ENCODE results near the gene EGFR. TPM values are rescaled to one million over a fixed set of nuclear protein-coding genes. Genes with fewer than 3 reads are reported as not detected.

EGFR gene
- total RNA-seq, 1 donor from 2014 or later = 5.0 TPM

GRCh38 chr7:55013851-55014250 is 5.0 kb upstream of the EGFR start:
- no peak for TF ChIP-seq CTCF (IDR thresholded peaks at IDR 0.05; ENCODE audit: unreplicated experiment)
- Mint-ChIP-seq H3K4me1 (ENCODE audit: unreplicated experiment) (no peaks in the 10 kb centered on the region), H3K27ac (ENCODE audit: unreplicated experiment) (no peak overlapping the region), H3K9me3 (ENCODE audit: unreplicated experiment) (no peaks in the 10 kb centered on the region), H3K4me3 (ENCODE audit: unreplicated experiment) (no peak overlapping the region), H3K36me3 (ENCODE audit: low read depth, unreplicated experiment) (no peaks in the 10 kb centered on the region), H3K27me3 (ENCODE audit: unreplicated experiment) (peaks cover 12% of the 10 kb centered on the region)
- no peak for DNase-seq (ENCODE audit: low spot score)

- Mint-ChIP-seq H3K4me3 (ENCODE audit: unreplicated experiment) (no peak overlapping the region), H3K9me3 (ENCODE audit: unreplicated experiment) (no peaks in the 10 kb centered on the region), H3K27ac (ENCODE audit: unreplicated experiment) (no peak overlapping the region), H3K36me3 (ENCODE audit: low read depth, unreplicated experiment) (no peaks in the 10 kb centered on the region), H3K4me1 (ENCODE audit: unreplicated experiment) (peaks cover 2% of the 10 kb centered on the region), H3K27me3 (ENCODE audit: unreplicated experiment) (peaks cover 16% of the 10 kb centered on the region)
- TF ChIP-seq CTCF (IDR thresholded peaks at IDR 0.05; ENCODE audit: unreplicated experiment) = no peak
- no peak for DNase-seq (ENCODE audit: low spot score)
These were observed 2.6 kb upstream of the EGFR start for GRCh38 chr7:55016061-55016745.

- Mint-ChIP-seq H3K9me3 (ENCODE audit: unreplicated experiment) (no peaks in the 10 kb centered on the region), H3K27ac (ENCODE audit: unreplicated experiment) (no peak overlapping the region), H3K27me3 (ENCODE audit: unreplicated experiment) (peaks cover 17% of the 10 kb centered on the region), H3K36me3 (ENCODE audit: low read depth, unreplicated experiment) (no peaks in the 10 kb centered on the region), H3K4me3 (ENCODE audit: unreplicated experiment) (no peak overlapping the region), H3K4me1 (ENCODE audit: unreplicated experiment) (peaks cover 2% of the 10 kb centered on the region)
- no peak for DNase-seq (ENCODE audit: low spot score)
- no peak for TF ChIP-seq CTCF (IDR thresholded peaks at IDR 0.05; ENCODE audit: unreplicated experiment)
These were observed 2.1 kb upstream of the EGFR start for GRCh38 chr7:55016746-55017090.

GRCh38 chr7:55017841-55018240 is 976 bp upstream of the EGFR start:
- DNase-seq (ENCODE audit: low spot score) = no peak
- Mint-ChIP-seq H3K27ac (ENCODE audit: unreplicated experiment) (no peak overlapping the region), H3K27me3 (ENCODE audit: unreplicated experiment) (peaks cover 18% of the 10 kb centered on the region), H3K4me1 (ENCODE audit: unreplicated experiment) (peaks cover 2% of the 10 kb centered on the region), H3K4me3 (ENCODE audit: unreplicated experiment) (peak overlapping the region; percentile 78), H3K36me3 (ENCODE audit: low read depth, unreplicated experiment) (no peaks in the 10 kb centered on the region), H3K9me3 (ENCODE audit: unreplicated experiment) (no peaks in the 10 kb centered on the region)
- TF ChIP-seq CTCF (IDR thresholded peaks at IDR 0.05; ENCODE audit: unreplicated experiment) = no peak

- no peaks in the 10 kb centered on the region for H3K36me3 Mint-ChIP-seq (ENCODE audit: low read depth, unreplicated experiment)
- H3K27ac Mint-ChIP-seq (ENCODE audit: unreplicated experiment) = no peak overlapping the region
- H3K4me3 Mint-ChIP-seq (ENCODE audit: unreplicated experiment) = no peak overlapping the region
- TF ChIP-seq CTCF (IDR thresholded peaks at IDR 0.05; ENCODE audit: unreplicated experiment) = no peak
- H3K27me3 Mint-ChIP-seq (ENCODE audit: unreplicated experiment) = peaks cover 18% of the 10 kb centered on the region
- peaks cover 2% of the 10 kb centered on the region for H3K4me1 Mint-ChIP-seq (ENCODE audit: unreplicated experiment)
- DNase-seq (ENCODE audit: low spot score) = peak; percentile 36
- no peaks in the 10 kb centered on the region for H3K9me3 Mint-ChIP-seq (ENCODE audit: unreplicated experiment)
These were observed 424 bp downstream of the EGFR start for GRCh38 chr7:55019191-55019690.
